ENCODE results near the gene MRPL14.

Gene MRPL14

GRCh38 chr6:44071670-44072451, 55.4 kb downstream of the MRPL14 start:
- no peak for TF ChIP-seq ZNF274 (IDR thresholded peaks at IDR 0.05; ENCODE audit: low read depth, low read length)
- H3K4me3 ChIP-seq (ENCODE audit: low read length), result no peak overlapping the region

DNA sequence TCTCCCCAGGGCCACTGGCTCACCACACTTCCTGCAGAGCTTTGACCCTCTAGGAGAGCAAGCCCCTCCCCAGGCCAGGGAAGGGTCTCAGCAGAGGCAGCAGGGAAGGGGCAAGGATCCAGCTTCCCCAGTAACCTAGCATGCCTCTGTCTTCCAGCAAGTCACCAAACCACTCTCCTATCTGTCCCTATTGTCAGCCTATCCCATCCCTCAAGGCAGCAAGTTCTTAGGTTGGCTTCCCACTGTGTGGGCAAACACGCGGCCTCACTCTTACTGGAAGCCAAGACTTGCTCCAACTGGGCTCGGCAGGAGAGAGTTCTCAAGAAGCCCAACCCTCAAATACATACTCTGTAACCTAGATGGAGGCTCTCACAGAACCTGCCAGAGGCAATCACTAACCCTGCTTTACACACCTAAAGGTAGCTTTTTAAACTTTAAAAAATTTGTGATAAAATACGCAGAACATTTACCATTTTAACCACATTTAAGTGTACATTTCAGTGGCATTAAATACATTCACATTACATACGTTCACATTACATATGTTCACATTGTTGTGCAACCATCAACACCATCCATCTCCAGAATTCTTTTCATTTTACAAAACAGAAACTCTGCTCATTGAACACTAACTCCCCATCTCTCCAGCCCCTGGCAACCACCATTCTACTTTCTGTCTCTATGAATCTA, 58.5 kb downstream of the MRPL14 start:
- no peak overlapping the region for H3K4me3 ChIP-seq (ENCODE audit: low read length)
- TF ChIP-seq ZNF274 (IDR thresholded peaks at IDR 0.05; ENCODE audit: low read depth, low read length), result no peak

DNA sequence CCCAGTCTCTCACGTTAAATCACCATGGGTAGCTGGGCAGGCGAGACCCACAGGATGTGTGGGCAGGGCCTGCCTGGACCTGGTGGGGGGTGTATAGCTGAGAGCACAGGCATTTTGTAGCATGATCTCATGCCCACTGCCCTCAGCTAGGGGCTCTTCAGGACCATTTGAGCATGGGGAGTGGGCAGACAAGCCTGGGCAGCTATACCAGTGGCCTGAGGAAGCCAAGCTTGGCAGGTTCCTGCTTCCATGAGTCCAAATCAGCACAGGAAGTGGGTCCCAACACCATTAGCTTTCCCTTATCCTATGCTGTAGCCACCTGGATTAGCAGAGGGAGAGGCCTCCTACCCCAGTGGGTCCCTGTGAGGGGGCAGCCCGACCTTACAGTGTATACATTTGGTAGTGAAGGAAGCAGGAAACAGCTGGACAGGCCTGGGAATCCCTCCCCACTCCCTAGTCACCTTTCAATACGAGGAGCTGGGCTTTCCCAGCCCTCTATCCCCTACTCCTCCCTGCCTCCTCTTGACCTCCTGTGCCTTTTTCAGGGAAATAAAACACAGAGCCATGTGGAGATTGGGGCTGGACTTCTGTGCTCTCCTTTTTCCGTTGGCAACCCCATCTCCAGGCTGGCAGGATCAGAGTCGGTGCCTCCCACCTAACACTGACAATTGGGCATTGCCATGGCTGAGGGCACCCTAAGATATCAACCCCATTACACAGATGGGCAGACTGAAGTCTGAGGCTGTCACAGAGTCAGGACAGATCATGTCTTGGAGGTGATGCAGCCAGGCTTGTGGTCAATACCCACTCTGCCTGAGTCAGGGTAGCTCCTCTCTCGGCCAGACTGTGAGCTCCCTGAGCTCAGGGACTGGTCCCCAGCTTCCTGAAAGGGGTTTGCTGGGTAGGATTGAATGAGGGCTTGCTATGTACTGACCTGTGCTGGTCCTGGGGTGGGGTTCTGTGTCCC, 59.8 kb downstream of the MRPL14 start:
- H3K4me3 ChIP-seq (ENCODE audit: low read length), result no peak overlapping the region
- TF ChIP-seq ZNF274 (IDR thresholded peaks at IDR 0.05; ENCODE audit: low read depth, low read length), result no peak

DNA sequence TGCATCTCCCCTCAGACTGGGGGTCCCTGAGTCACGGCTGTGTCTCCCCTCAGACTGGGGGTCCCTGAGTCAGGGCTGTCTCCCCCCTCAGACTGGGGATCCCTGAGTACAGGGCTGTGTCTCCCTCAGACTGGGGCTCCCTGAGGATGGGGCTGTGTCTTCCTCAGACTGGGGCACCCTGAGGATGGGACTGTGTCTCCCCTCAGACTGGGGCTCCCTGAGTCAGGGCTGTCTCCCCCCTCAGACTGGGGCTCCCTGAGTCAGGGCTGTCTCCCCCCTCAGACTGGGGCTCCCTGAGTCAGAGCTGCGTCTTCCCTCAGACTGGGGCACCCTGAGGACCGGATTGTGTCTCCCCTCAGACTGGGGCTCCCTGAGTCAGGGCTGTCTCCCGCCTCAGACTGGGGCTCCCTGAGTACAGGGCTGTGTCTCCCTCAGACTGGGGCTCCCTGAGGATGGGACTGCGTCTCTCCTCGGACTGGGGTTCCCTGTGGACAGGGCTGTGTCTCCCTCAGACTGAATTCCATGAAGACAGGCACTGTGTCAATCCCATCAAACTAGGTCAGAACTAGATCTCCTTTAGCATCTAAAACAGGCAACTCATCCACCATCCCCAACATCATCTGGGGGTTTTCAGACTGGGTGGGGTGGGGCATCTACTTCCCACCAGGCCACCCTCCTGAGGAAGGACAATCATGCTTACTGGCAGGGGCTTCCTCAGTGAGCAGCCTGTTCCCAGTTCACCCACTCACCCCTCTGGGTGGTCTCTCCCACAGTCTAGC, 60.7 kb downstream of the MRPL14 start:
- no peak for TF ChIP-seq ZNF274 (IDR thresholded peaks at IDR 0.05; ENCODE audit: low read depth, low read length)
- H3K4me3 ChIP-seq (ENCODE audit: low read length), result no peak overlapping the region

- no peak overlapping the region for H3K4me3 ChIP-seq (ENCODE audit: low read length)
Measured at GRCh38 chr6:44065443-44066140, 61.7 kb downstream of the MRPL14 start.

GRCh38 chr6:44064948-44065272, 62.3 kb downstream of the MRPL14 start:
- TF ChIP-seq ZNF274 (IDR thresholded peaks at IDR 0.05; ENCODE audit: low read depth, low read length), result no peak
- no peak overlapping the region for H3K4me3 ChIP-seq (ENCODE audit: low read length)

More at GRCh38 chr6:44065443-44066140, 61.7 kb downstream of the MRPL14 start:
- no peak for TF ChIP-seq ZNF274 (IDR thresholded peaks at IDR 0.05; ENCODE audit: low read depth, low read length)

GRCh38 chr6:44064089-44064947, 62.9 kb downstream of the MRPL14 start:
- no peak for TF ChIP-seq ZNF274 (IDR thresholded peaks at IDR 0.05; ENCODE audit: low read depth, low read length)
- H3K4me3 ChIP-seq (ENCODE audit: low read length), result no peak overlapping the region

DNA sequence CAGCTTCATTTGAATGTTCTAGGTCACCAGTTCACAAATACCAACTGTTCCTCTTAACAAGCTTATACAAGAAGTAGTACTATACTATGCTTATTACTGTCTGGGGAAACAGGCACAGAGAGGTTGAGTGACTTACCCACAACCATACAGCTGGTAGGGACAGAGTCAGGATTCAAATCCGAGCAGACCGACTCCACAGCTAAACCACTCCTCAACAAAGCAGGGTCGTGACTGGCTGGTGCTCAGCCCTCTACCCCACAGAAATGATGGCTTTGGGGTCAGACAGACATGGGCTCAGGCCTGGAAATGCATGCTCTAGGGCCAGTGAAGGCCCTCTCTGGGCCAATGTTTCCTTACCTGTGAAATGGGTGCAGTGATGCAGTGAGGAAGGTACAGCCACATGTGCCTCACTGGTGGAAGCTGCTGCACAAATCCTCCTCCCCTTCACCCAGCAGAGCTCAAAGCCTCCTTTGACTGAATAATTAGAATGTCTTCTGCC, 63.6 kb downstream of the MRPL14 start:
- no peak overlapping the region for H3K4me3 ChIP-seq (ENCODE audit: low read length)
- no peak for TF ChIP-seq ZNF274 (IDR thresholded peaks at IDR 0.05; ENCODE audit: low read depth, low read length)

All from GM08714 (cell line).